Measurements from ENCODE around the gene MUC4.

- TF ChIP-seq, protein P1, sequence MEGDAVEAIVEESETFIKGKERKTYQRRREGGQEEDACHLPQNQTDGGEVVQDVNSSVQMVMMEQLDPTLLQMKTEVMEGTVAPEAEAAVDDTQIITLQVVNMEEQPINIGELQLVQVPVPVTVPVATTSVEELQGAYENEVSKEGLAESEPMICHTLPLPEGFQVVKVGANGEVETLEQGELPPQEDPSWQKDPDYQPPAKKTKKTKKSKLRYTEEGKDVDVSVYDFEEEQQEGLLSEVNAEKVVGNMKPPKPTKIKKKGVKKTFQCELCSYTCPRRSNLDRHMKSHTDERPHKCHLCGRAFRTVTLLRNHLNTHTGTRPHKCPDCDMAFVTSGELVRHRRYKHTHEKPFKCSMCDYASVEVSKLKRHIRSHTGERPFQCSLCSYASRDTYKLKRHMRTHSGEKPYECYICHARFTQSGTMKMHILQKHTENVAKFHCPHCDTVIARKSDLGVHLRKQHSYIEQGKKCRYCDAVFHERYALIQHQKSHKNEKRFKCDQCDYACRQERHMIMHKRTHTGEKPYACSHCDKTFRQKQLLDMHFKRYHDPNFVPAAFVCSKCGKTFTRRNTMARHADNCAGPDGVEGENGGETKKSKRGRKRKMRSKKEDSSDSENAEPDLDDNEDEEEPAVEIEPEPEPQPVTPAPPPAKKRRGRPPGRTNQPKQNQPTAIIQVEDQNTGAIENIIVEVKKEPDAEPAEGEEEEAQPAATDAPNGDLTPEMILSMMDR (IDR thresholded peaks at IDR 0.05): no peak
- no peak for TF ChIP-seq POLR2A (IDR thresholded peaks at IDR 0.05)
These were observed 12.3 kb upstream of the MUC4 start for GRCh38 chr3:195823999-195824398.

Measured in testis (tissue), 2 donors.